Adrenal gland (tissue), 5 donors: ENCODE measurements around the gene LRPPRC.

Experiments
- CTCF ChIP-seq, 6 experiments: fragments of 450-650 bp in 4 of 6; fragments of 200-600 bp in 2 of 6; sonication (generic) in 1 of 6; IDR thresholded peaks; 1 replicate in 5 of 6; 2 replicates in 1 of 6; pipeline versions ENCODE4 v1.5.1 to v1.8.0; 2016 to 2021; ENCODE audit warnings: antibody characterized with exemption in 6 of 6, mild to moderate bottlenecking in 2 of 6, moderate library complexity in 1 of 6
- POLR2A ChIP-seq, 2 donors: fragments of 450-650 bp; IDR thresholded peaks; one replicate each; pipeline ENCODE4 v1.6.1; 2017; ENCODE audit warnings: antibody characterized with exemption in 2 of 2, mild to moderate bottlenecking in 2 of 2, moderate library complexity in 1 of 2
- donor health status: DM: no; HTN: no; CAD: no.

- TF ChIP-seq POLR2A (IDR thresholded peaks at IDR 0.05) = no peak
- TF ChIP-seq CTCF (IDR thresholded peaks at IDR 0.05) = no peak
These were observed 157.8 kb downstream of the LRPPRC start for GRCh38 chr2:43837831-43838559.
